Transverse colon (tissue), 3 donors: ENCODE measurements around the gene CDK9.

Source experiments
- CTCF ChIP-seq, 5 experiments: fragments of 200-600 bp in 3 of 5; fragments of 450-650 bp in 2 of 5; sonication (generic) in 3 of 5; IDR thresholded peaks; 1 replicate in 2 of 5; 2 replicates in 3 of 5; pipeline ENCODE4 v1.5.1; 2016 to 2017; ENCODE audit warnings: antibody characterized with exemption in 5 of 5, inconsistent platforms in 3 of 5, mild to moderate bottlenecking in 2 of 5, moderate library complexity in 1 of 5
- EP300 ChIP-seq: sonication (generic); formaldehyde crosslinking; IDR thresholded peaks from one replicate; pipeline ENCODE4 v1.6.1; 2017; ENCODE audit warnings: antibody characterized with exemption, low read depth
- POLR2A ChIP-seq: fragments of 450-650 bp; IDR thresholded peaks from one replicate; pipeline ENCODE4 v1.6.1; 2016; ENCODE audit warnings: antibody characterized with exemption, mild to moderate bottlenecking, moderate library complexity

- TF ChIP-seq CTCF (IDR thresholded peaks at IDR 0.05) (no peak), POLR2A (no peak), EP300 (no peak)
Observed at GRCh38 chr9:127781806-127782205, 4.0 kb upstream of the CDK9 start.
